Subcutaneous abdominal adipose tissue (tissue), 5 donors: Measurements from ENCODE around the gene COMMD6.

Experiments used
- H3K27ac ChIP-seq: one replicate; pipeline ENCODE4 v1.7.0; 2013; ENCODE audit warnings: low read depth, mild to moderate bottlenecking, inconsistent platforms, low read length, moderate library complexity
- H3K27me3 ChIP-seq, 5 donors: one replicate each; pipeline ENCODE4 v1.7.0; 2013; ENCODE audit warnings: low read length in 5 of 5, inconsistent platforms in 1 of 5; ENCODE audit not compliant: control insufficient read depth in 5 of 5, insufficient read depth in 4 of 5
- H3K36me3 ChIP-seq, 5 donors: one replicate each; pipeline ENCODE4 v1.7.0; 2013; ENCODE audit warnings: low read length in 5 of 5; ENCODE audit not compliant: control insufficient read depth in 5 of 5, insufficient read depth in 5 of 5
- H3K4me1 ChIP-seq, 5 donors: one replicate each; pipeline ENCODE4 v1.7.0; 2013; ENCODE audit warnings: low read length in 5 of 5, mild to moderate bottlenecking in 3 of 5, moderate library complexity in 1 of 5; ENCODE audit not compliant: control insufficient read depth in 5 of 5, insufficient read depth in 5 of 5
- H3K4me3 ChIP-seq, 5 donors: one replicate each; pipeline ENCODE4 v1.7.0; 2013; ENCODE audit warnings: low read length in 5 of 5, low read depth in 1 of 5
- H3K9ac ChIP-seq, 5 donors: one replicate each; pipeline ENCODE4 v1.7.0; 2013; ENCODE audit warnings: low read length in 5 of 5, mild to moderate bottlenecking in 4 of 5, moderate library complexity in 3 of 5
- H3K9me3 ChIP-seq, 5 donors: one replicate each; pipeline ENCODE4 v1.7.0; 2013; ENCODE audit warnings: low read length in 5 of 5; ENCODE audit not compliant: control insufficient read depth in 5 of 5
- donor health status: healthy.
- donor health status: healthy.
- donor health status: healthy.
- donor health status: healthy.
- donor health status: healthy.

The COMMD6 gene

GRCh38 chr13:75537401-75538365, at the start of gene COMMD6:
TSS of gene COMMD6 (minus strand) at chr13:75537841. CDS start at chr13:75537805, 36 bp downstream.
- Histone ChIP-seq H3K4me1 (peaks cover 0 to 21% (median 17%) of the 10 kb centered on the region in 5 donors), H3K27me3 (no peaks in the 10 kb centered on the region), H3K4me3 (peak within 1 kb of the TSS; percentile 90 to 96 (median 95)), H3K9ac (peak within 1 kb of the TSS; percentile 79 to 95 (median 84)), H3K36me3 (peaks cover 0 to 7% (median 6%) of the 10 kb centered on the region in 5 donors), H3K27ac (peak within 1 kb of the TSS; percentile 55), H3K9me3 (no peaks in the 10 kb centered on the region)

GRCh38 chr13:75585153-75585552, 47.5 kb upstream of the COMMD6 start:
- peaks cover 0 to 8% (median 4%) of the 10 kb centered on the region in 5 donors for H3K36me3 ChIP-seq
- H3K9ac ChIP-seq, result no peak overlapping the region
- no peaks in the 10 kb centered on the region for H3K9me3 ChIP-seq
- H3K4me3 ChIP-seq, result no peak overlapping the region
- H3K4me1 ChIP-seq, result no peaks in the 10 kb centered on the region
- H3K27me3 ChIP-seq, result no peaks in the 10 kb centered on the region
- no peak overlapping the region for H3K27ac ChIP-seq

DNA sequence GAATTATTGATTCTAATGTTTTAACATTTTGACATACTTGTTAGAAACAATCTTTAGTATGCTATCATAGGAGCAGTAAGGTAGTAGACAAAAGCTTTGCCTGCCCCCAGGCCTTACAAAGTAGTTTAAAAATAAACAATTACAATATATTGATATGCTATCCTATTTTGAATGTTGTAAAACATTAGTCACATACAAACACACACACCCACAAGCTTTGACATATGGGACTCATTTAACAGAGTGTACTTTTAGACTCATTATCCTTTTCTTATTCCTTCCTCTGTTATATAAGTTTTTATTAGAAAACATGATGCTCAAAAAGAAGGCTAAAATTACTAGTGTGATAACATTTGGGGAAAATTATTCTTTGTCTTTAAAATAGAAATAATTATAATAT, 45.5 kb upstream of the COMMD6 start:
- Histone ChIP-seq H3K27me3 (no peaks in the 10 kb centered on the region), H3K4me3 (no peak overlapping the region), H3K9ac (no peak overlapping the region), H3K27ac (no peak overlapping the region), H3K36me3 (peaks cover 0 to 3% (median 0%) of the 10 kb centered on the region in 5 donors), H3K9me3 (no peaks in the 10 kb centered on the region), H3K4me1 (no peaks in the 10 kb centered on the region)

DNA sequence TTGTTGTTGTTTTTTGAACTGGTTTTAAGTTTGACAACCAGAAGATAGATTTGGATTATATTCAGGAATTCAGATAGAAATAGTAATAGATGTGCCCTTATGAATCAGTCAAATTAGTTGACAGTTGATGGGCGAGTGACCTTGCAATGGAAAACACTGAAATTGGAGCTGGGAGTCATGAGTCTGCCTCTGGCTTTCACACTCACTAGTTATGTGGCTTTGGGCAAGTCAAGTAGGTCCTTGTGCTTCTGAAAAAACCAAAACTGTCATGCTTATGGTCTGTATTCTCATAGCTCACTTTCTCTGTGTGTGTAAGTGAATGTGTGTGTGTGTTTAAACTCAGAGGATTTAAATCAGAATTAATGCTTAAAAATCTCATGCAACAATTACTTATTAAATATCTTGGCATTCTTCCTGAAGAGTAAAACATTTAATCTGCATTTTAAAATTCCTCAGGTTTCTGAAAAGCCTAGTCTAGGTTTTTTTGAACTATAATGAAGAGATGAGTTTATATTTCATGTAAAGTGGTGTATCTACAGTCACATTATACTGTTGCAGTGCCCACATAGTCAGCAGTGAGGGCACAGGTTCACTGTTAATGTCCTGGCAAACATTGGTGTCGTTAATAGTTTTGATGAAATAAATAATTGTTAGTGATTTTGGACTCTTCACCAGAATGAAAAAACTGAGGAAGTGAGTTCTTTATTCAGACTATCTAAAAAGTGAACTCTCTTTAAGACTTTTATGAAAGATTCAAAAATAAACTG, 44.4 kb upstream of the COMMD6 start:
- Histone ChIP-seq H3K27me3 (no peaks in the 10 kb centered on the region), H3K9me3 (no peaks in the 10 kb centered on the region), H3K27ac (no peak overlapping the region), H3K4me3 (no peak overlapping the region), H3K36me3 (peaks cover 0 to 3% (median 0%) of the 10 kb centered on the region in 5 donors), H3K4me1 (no peaks in the 10 kb centered on the region), H3K9ac (no peak overlapping the region)

- no peak overlapping the region for H3K4me3 ChIP-seq
- peaks cover 0 to 8% (median 3%) of the 10 kb centered on the region in 5 donors for H3K36me3 ChIP-seq
- H3K27me3 ChIP-seq, result no peaks in the 10 kb centered on the region
- H3K9me3 ChIP-seq, result no peaks in the 10 kb centered on the region
- no peak overlapping the region for H3K27ac ChIP-seq
- no peaks in the 10 kb centered on the region for H3K4me1 ChIP-seq
- H3K9ac ChIP-seq, result no peak overlapping the region
Observed at GRCh38 chr13:75579529-75579928, 41.9 kb upstream of the COMMD6 start.

DNA sequence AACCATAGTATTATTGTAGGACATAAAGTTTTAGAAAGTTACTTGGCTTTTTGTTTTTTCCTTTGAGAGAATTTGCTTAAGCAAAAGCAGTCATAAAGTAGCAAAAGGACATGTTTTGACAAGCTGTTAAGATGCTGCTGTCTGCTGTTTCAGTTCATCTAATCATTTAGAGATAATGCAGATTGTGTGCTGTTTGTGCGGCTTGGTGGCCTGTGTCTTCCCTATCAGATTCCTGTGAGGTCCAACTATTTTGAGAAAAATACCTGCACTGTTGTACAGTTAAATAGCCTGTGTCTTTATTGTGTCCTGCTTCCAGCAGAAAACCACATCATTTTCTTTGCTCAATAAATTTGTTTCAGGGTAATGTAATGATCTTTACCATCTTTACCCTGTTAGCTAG, 31.9 kb upstream of the COMMD6 start:
- H3K27me3 ChIP-seq, result no peaks in the 10 kb centered on the region
- H3K27ac ChIP-seq, result no peak overlapping the region
- no peak overlapping the region for H3K9ac ChIP-seq
- peaks cover 9 to 37% (median 19%) of the 10 kb centered on the region in 5 donors for H3K36me3 ChIP-seq
- H3K9me3 ChIP-seq, result no peaks in the 10 kb centered on the region
- no peaks in the 10 kb centered on the region for H3K4me1 ChIP-seq
- no peak overlapping the region for H3K4me3 ChIP-seq

- Histone ChIP-seq H3K9ac (no peak overlapping the region), H3K36me3 (peaks cover 4 to 31% (median 14%) of the 10 kb centered on the region in 5 donors), H3K9me3 (no peaks in the 10 kb centered on the region), H3K4me1 (no peaks in the 10 kb centered on the region), H3K27me3 (no peaks in the 10 kb centered on the region), H3K4me3 (no peak overlapping the region), H3K27ac (no peak overlapping the region)
Observed at GRCh38 chr13:75566658-75567057, 29.0 kb upstream of the COMMD6 start.

DNA sequence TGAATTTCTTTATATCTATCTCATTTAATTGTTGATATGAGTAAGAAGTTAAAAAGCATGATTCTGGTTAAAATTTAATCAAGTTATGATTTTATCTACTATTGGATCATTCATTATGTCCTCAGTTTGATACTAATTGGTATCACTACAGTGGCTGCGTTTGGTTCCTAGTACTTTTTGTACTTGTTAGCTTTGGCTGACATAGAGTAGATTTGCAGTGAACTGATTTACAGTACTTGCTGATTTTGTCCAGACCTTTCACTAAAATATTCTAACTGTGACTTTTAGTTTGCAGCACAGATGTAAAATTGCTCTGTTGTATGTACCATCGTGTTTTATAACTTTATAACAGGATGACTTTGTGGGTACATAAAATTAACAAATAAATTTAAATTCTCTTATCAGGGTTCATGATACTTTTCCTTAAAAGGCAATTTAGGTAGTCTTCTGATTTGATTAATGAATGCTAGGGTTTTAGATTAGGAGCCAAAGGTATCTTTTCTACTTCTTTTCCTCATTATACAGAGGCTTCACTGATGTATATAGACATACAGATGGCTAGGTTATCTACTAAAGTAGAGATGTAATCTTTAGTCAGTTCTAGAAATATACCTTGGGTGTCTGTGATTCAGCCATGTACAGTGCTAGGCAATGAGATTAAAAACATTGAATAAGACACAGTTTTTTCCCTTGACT, 20.7 kb upstream of the COMMD6 start:
- Histone ChIP-seq H3K4me3 (no peak overlapping the region), H3K4me1 (no peaks in the 10 kb centered on the region), H3K36me3 (peaks cover 2 to 19% (median 12%) of the 10 kb centered on the region in 5 donors), H3K27ac (no peak overlapping the region), H3K9me3 (no peaks in the 10 kb centered on the region), H3K27me3 (no peaks in the 10 kb centered on the region), H3K9ac (no peak overlapping the region)

DNA sequence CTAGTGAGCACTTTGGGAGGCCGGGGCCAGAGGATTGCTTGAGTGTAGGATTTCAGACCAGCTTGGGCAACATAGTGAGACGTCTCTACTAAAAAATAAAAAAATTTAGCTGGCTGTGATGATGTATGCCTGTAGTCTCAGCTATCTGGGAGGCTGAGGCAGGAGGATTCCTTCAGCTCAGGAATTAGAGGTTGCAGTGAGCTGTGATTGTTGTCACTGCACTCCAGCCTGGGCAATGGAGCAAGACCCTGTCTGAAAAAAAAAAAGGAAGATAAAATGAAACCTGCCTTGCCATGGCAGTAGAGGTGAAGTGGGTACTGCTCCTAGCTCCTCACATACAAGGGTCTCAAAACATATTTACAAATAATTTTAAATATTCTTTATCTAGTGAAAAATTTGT, 19.3 kb upstream of the COMMD6 start:
- Histone ChIP-seq H3K27me3 (no peaks in the 10 kb centered on the region), H3K4me1 (no peaks in the 10 kb centered on the region), H3K36me3 (peaks cover 5 to 13% (median 9%) of the 10 kb centered on the region in 5 donors), H3K9ac (no peak overlapping the region), H3K4me3 (no peak overlapping the region), H3K27ac (no peak overlapping the region), H3K9me3 (no peaks in the 10 kb centered on the region)
